Umbilical cord (tissue), 2 donors: Measurements from ENCODE around the gene PYGL. TPM values are rescaled to one million over a fixed set of nuclear protein-coding genes. Genes with fewer than 3 reads are reported as not detected.
"Not testable (repeated sequence)": the region's sequence is repeated elsewhere in the genome, so short reads cannot be mapped to it uniquely, and the experiment has no call there.

ENCODE experiments used
- DNase-seq: peaks from one replicate; pipeline ENCODE4 v3.0.0-alpha.2; 2015; ENCODE audit warnings: low spot score
- total RNA-seq: library from RNA; depleted of rRNA; stranded (reverse); fragments of >200 nt; gene quantifications from one replicate; pipeline ENCODE4 v1.2.3, GENCODE V29; 2014; ENCODE audit warnings: low replicate concordance; ENCODE audit not compliant: insufficient read depth

PYGL gene
- total RNA-seq, 1 donor from 2014 or later, result 51.0 TPM

DNA sequence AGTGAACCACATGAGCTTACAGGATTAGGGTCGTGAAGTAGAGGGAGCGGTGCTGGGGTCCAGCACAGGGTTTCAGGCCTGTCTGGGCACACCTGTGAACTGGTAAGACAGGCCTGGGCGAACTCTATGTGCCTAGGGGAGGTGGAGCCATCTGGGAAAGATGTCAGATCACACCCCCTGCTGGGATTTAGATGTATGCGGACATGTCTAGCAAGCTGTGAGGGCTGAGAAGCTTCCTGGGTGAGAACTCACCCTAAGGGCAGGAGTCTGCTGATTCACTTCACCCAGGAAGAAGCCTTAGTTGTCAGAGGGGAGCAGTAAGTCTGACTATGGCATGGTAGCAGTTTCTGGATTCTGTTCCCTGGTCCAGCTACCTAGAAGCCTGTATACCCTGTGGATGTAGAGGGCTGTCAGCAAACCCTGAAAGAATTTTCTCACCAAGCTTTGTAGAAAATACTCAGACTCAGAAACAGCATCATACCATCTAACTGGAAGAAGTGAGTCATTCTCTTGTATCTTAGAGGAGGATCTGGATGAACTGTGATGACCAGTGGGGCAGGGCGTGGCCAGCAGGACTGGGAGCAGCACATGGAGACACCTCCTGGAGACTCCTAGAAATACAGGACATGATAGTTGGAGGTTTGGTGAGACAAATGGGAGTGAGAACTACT is 11.2 kb upstream of the PYGL start:
- peak; percentile 91 for DNase-seq

DNA sequence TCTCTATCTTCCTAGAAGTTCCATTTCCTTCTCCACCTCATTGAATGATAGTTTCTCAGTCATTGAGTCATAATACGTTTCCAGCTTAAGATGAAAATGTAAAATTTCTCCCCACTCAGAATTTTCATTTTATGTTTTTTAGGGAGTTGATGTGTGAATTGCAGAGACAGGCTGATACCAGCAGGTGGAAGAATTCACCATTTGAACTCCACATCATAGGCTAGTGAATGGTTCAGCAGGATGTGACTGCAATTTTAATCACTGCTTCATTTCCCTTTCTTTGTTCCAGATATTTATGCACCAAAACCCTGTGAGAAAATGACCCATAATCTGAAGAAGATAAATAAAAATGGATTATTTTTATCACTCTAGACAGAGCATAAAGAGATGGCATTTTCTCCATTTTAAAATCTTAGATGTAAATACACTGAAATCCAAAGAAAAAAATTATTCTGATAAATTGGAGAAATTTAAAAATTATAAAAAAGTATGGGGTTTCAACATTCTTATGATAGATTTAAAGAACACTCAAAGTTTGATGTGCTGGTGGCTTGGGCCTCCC is 10.6 kb upstream of the PYGL start:
- peak; percentile 64 for DNase-seq

DNA sequence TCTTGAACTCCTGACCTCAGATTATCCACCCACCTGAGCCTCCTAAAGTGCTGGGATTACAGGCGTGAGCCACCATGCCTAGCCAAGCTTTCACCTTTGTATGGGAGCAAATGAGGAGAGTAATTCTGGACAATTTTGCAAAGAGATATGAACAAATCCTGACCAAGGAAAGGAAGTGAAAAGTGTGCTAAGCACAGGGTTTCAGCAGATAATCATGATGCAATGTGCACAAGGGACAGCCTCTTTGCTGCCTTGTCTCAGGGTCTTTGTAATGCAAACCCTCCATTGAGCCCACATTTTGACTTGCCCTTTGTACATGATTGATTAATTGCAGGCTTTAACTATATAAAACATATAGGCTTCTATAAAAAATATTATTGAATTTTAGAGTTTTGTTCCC is 9.2 kb upstream of the PYGL start:
- no peak for DNase-seq

DNA sequence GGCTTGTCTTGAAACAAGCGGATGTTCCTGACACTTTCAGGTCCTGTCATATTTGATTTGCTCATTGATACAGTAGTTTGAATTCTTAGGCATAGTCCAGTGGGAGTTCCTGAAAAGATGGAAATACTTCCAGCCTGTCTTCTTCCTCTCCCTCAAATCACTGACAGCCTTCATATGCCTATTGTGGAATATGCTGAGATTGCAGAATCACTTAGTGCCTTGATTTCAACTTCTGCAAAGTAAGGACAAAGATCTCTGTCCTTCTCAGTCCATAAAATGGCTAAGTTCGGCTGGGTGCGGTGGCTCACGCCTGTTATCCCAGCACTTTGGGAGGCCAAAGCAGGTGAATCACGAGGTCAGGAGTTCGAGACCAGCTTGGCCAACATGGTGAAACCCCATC is 6.7 kb upstream of the PYGL start:
- DNase-seq, result no peak

DNA sequence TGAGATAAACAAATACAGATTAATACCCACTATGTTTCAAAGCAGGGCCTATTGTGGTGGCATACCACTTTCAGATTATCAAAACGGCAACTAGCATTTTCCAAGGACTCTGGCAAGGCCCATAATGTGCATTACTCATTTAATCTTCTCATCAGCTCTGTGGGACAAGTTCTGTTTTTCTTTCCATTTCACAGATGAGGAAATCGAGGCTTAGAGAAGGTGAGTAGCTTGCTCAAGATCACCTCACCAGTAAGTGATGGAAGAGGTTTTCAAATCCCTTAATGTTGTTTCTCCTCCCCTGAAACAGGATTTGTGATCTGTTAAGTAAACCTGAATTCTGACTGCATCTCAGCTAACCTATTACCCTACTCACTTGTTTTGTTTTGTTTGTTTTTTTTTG is 3.9 kb upstream of the PYGL start:
- DNase-seq, result no peak

DNA sequence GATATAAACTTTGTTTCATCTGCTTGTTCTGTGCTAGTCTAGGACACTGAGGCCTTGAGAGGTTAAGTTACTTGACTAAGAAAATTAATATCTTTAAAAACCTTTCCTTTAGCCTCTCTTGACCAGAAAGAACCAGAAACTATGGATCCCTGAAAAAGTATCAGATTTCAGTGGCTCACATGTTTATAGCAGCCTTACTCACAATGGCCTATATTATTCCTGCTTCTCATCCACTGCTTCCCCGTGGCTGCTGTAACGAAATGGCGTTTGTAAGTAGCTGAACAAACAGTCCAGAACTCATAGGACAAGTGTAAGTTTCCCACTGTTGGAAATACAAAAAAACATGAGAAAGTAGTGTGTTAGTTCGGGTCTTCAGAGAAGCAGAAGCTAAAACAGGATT is 3.2 kb upstream of the PYGL start:
- peak; percentile 56 for DNase-seq

DNA sequence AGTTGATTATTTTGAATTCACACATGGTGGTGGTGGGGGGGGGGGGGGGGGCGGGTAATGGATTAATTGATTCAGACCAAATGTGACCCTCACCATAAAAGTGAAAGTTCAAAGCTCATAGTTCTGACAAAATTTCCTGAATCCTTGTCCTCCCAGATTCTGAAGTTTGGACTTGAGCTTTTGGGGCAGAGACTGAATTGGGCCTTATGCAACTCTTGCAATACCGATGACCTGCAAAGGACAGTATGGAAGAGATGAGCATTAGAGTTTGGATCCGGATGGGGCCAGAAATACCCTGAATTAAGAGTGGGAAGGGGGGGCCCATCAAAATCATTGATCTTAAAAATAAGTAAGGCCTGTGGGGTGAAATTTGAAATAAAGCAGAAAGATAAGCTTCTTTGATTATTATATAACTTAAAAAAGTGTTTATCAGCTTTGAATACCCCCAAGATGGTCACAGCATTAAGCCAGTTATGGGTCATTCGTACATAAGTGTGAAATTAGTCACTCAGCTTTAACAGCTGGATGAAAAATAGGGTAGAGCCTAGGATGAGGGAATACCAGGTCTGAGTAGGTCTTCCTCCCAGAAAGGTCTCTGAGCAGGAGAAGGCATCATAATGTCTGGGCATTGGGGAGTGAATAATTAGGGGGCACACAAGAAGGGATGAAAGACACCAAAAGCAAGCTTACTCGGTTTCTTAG is 2.1 kb upstream of the PYGL start:
- no peak for DNase-seq

DNA sequence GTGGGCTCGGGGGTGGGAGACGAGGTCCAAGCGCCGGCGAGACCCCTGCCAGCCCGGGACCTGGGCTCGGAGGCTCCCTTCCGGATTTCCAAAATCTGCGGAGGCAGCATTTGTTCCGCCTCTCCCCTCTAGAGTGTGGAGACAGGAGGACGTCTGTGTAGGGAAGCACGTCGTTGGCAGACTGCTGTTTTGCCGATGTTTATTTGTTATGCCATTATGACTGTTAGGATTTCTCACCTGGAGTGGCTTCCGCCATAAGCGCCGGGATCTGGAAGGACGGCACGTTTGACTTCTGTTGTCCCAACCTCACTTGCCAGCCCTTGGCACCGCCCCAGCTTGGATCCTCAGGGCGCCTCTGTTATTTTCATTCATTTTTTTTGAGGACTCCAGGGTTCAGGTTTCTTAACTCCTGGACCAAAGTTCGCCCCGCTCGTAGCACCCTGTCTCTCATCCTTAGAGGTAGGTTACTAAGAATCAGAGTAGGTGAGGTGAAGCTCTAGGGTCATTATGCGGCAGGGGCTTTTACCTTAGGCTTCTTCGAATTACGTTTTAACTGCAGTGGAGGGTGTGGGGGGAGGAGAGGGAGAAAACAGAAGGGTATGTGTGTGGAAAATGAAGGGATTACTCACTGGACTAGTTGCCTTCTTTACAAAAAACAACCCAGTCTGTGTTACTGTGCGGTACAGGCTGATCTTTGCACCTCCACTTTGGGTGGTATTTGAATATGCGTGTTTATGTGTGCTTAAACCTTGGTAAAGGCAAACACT is 547 bp upstream of the PYGL start:
- no peak for DNase-seq

DNA sequence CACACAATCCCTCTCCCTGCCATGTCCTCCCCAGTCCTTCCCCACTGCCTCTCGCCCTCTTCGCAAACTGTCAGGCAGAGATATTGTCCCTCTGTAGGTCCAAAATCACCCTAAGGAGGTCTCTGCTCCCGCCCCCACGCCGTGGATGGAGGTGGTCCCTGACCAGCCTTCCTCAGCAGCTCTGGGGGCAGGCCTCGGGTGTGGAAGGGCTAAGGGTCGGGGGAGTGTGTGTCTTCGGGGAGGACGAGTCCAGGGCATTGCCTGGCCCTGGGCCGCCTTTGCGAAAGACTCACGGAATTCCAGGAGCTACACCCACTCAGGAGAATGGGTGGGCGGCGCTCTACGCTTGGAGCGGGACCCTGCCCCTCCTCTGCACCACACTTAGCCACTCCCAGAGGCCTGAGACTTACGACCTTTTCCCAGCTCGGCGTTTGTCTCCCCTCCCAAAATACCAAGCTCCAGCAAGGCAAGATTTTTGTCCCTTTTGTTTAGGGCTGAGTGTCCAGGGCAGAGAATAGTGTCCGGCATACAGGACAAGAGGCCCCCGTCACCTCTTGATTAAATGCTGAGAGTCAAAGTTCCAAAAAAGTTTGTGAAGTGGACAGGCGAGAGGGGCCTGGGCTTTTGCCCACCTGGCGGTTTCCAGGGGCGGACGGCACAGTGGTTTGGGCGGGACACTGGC is 881 bp downstream of the PYGL start:
- no peak for DNase-seq

DNA sequence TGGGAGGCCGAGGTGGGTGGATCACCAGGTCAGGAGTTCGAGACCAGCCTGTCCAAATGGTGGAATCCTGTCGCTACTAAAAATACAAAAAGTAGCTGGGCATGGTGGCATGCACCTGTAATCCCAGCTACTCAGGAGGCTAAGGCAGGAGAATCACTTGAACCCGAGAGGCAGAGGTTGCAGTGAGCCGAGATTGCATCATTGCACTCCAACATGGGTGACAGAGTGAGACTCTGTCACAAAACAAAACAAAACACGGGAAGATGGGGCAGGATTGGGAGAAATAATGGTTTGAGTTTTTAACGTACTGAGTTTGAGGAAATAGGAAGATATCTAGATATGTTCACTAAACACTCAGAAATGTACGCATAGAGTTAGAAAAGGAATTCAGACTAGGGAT is 2.6 kb downstream of the PYGL start:
- DNase-seq, result not testable (repeated sequence)

DNA sequence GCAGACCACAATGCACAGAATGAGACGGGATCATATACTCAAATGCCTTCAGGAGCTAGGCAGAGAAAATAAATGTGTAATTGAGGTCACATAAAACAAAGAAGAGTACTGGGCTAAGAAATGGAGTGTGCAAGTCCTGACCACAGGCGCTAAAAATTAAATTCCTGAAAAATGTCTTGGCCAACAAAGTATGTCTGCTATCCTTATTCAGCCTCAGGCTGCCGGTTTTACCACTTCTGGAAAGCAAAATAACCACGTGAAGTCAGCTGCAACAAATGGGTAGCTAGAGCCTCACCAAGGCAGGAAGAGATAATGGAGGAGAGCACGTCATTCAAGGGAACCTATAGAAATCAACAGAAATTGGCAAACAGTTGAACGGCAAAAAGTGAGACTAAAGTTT is 3.1 kb downstream of the PYGL start:
- DNase-seq, result no peak

DNA sequence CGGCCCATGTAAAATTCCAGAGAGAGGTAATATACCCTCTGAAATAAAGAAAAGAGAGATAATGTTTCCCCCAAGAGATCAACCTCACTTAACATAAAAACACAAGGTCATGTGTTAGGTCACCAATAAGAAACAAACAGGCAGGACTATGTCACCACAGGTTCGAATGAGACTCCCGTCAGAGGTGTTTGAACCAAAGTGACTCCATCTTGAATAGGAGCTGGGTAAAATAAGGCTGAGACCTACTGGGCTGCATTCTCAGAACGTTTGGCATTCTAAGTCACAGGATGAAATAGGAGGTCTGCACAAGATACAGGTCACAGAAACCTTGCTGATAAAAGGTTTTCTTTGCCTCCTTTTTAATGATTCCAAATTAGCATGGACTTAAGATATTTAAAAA is 6.5 kb downstream of the PYGL start:
- DNase-seq, result no peak

DNA sequence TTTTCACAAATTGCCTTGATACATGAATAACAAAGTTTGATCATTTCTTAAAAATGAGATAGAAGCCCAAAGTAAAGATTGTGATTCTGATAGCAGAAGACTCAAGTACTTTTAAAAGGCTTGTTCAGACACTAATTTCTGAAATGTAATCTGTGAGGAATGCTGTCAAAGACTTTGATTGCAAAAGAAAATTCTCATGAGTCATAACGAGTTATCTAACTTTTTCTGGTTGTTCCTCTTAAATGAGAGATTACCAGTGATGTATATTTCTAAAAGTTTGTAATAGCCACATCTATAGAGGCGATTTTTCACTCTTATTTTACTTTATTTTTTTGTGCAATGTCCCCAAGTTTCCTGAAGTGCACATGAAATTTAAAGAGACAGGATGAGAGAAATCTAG is 7.0 kb downstream of the PYGL start:
- DNase-seq, result peak; percentile 31

DNA sequence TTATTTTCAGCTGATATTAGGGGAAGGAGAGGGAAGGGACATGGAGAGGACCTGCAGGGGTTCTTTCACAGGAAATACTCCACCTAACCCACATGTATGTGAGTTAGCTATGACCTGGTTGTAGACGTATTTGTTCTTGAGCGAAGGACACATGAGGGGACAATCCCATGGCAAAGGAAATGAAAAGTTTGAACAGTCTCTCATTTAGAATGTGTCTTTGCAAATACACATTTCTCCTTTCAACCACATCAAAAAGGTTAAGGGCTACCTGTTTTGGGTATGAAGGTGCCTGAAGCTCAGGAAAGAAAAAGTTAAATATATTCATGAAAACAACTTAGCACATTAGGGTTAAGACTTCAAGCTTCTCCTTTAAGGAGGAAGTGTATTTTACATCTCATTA is 7.4 kb downstream of the PYGL start:
- no peak for DNase-seq

DNA sequence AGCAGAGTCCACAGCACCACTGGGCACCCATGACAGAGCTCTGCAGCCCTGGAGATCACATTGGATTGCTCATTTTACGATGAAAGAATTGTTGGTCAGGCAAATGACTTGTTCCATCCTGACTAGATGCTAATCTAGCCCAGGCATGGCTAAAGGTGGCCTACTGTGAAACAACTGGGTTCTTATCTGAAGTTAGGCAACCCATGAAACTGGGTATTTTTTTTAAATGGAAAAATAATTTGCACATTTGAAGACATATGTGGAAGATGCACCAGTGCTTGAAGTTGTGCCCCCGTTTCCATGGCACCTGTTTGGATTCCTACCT is 8.3 kb downstream of the PYGL start:
- no peak for DNase-seq

DNA sequence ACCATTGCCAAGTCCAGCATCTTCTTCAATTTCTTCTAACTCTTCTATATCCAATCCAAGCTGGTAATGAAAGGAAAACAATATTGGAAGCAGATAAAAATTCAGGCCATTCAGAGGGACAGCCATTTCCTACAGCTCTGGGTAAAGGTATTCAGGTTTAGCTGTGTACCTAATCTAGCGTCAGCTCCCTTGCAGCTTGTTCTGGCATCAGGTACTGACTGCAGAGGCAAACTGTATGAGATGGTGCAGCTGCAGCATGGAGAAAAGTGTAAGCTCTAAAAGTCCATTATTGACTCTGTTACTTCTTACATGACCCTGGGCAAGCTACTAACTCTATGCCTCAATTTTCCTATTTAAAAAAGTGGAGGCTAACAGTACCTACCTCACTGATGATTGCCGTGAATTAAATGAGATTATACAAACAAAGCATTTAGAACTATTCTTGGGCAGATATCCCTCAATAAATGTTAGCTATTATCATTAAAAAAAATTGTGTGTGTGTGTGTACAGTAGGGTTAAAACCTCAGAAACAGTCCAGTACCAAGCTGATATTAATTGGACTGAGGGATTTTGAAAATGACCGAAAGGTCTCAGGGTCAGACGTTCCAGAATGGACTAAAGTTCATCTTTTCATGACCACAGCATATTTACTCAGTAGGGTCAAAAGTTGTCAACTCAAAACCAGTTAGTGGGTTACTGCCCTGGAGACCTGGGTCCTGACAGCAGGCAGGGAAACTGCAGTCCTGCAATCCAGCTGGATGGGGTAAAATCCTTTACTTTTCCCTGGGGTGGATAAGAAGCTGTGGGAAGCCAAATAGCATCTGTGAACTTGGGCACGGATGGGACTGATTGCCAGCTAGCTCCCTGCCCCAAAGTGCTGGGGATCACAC is 8.9 kb downstream of the PYGL start:
- DNase-seq, result no peak

DNA sequence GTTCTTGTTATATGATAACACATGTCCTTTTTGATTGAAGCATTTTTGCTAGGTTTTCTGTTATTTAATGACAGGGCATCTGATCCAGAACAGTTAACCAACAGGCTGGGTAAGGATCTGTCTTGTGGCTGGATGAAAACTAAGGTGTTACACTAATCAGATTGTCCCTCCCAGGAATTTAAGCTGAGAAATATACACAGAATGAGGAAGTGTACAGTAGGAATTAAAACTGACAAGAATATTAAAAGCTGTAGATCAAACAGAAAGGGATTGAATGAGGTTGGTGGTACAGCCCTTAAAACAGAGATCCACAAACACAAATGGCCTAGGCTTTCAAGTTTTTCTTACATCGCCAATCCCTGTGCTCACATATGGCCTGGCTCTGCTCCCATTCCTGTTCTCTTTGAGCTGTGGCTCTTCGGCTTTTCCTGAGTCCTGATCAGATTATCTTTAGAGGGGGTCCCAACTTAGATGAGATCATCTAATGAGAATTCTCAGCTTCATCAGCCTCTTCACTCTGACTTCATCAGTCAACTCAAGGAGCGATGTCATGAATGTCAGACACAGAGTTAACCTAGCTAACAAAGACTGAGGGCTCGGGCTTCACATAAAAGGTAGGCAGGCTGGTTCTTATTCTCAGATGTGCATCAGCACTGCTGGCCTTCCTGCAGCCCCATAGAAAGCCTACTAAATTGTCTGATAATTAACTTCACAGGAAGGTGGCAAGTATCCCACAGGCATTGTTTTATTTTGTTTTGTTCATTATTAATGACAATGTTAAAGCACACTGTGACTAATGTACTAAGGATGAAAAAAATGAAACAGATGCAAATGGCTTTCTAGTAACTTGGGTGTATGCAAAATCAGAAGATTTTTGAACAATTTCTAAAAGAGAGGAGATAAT is 11.4 kb downstream of the PYGL start:
- no peak for DNase-seq

DNA sequence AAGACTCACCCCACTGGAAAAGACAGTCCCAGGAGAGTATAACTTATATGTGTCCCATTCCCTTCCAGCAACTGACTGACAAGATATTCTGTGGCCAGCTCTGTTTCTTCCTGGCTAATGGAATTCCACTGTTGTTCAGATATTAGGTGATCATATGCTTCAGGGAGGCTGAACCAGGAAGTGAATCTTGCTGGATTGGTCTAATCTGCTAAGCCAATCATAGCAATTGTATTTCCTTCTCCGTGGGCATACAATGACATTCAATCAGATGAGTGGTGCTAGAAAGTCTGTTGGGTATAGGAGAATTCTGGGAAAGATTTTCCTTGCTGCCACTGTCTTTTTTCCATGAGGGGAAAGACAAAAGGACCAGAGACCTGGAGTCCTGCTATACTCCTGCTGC is 12.1 kb downstream of the PYGL start:
- DNase-seq, result no peak

DNA sequence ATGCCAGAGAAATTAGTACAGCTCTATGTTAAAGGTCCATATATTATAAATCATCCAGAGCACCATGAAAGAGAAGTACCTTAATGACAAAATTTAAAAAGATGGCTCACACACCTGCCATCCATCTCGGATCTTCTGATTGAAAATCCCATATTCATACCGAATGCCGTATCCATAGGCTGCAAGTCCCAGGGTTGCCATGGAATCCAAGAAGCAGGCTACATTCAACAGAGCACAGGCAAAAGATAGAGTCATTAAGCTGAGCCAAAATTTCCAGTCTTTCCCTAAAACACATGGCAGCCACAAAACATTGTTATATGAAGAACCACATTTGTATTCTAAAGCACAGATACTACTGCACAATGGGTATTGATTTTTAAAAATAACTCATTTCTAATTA is 12.7 kb downstream of the PYGL start:
- DNase-seq, result no peak

DNA sequence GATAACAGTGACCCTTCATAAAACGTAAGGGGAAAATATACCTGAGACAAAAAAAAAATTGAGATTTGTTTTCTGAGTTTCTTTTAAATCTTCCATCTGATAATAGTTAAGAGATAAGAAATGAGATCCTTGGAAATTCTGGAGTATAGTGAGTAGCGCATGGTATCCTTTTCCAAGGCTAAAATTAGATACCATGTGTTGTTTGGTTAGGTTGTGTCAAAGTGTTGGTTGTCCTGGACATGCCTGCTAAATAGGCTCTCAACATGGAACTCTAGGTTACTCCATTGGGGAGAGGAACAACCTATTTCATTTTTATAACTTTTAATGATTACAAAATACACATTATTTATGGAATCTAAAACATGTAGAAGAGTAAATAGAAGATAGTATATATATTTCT is 14.8 kb downstream of the PYGL start:
- no peak for DNase-seq
